Breast epithelium (tissue), 4 donors: ENCODE results near the gene RASD2. TPM values are rescaled to one million over a fixed set of nuclear protein-coding genes. Genes with fewer than 3 reads are reported as not detected.
A peak's percentile ranks its signal among the peaks of the same experiment; 100 is the strongest.

ENCODE experiments used
- DNase-seq, 2 donors: peaks; one replicate each; pipeline ENCODE4 v3.0.0-alpha.2; 2019; ENCODE audit warnings: low spot score in 2 of 2
- H3K27ac ChIP-seq, 2 donors: fragments of 200-600 bp; sonication (generic) in 1 of 2; one replicate each; pipeline ENCODE4 v1.5.1; 2016 to 2019; ENCODE audit warnings: mild to moderate bottlenecking in 1 of 2
- H3K27me3 ChIP-seq, 2 donors: fragments of 200-600 bp; sonication (generic) in 1 of 2; one replicate each; pipeline versions ENCODE4 v1.5.1 to v1.6.0; 2017 to 2019; ENCODE audit warnings: control low read depth in 1 of 2, mild to moderate bottlenecking in 1 of 2
- H3K36me3 ChIP-seq: fragments of 200-600 bp; one replicate; pipeline ENCODE4 v1.5.1; 2019
- H3K4me1 ChIP-seq, 2 donors: fragments of 200-600 bp; sonication (generic); one replicate each; pipeline ENCODE4 v1.5.1; 2016 to 2019; ENCODE audit warnings: control low read depth in 1 of 2
- H3K4me3 ChIP-seq, 3 donors: fragments of 200-600 bp; sonication (generic); 1 replicate in 2 of 3; 2 replicates in 1 of 3; pipeline ENCODE4 v1.5.1; 2016 to 2019; ENCODE audit warnings: mild to moderate bottlenecking in 3 of 3, moderate library complexity in 2 of 3
- H3K9me3 ChIP-seq, 2 donors: fragments of 200-600 bp; sonication (generic) in 1 of 2; one replicate each; pipeline ENCODE4 v1.5.1; 2016 to 2019; ENCODE audit warnings: control low read depth in 1 of 2
- POLR2A ChIP-seq: fragments of 450-650 bp; IDR thresholded peaks from one replicate; pipeline ENCODE4 v1.6.1; 2016; ENCODE audit warnings: antibody characterized with exemption, mild to moderate bottlenecking, moderate library complexity
- POLR2AphosphoS5 ChIP-seq, 3 donors: sonication (generic); formaldehyde crosslinking; IDR thresholded peaks; one replicate each; pipeline ENCODE4 v1.6.1; 2017; ENCODE audit warnings: antibody characterized with exemption in 3 of 3
- intact Hi-C: fragments of 100-400 bp; cut with DNase I; formaldehyde crosslinking; loops from one replicate; pipeline ENCODE4 v1.15.1; 2023; ENCODE audit warnings: low total_unique reads
- total RNA-seq, 3 donors: library from RNA; depleted of rRNA; stranded (reverse); fragments of >200 nt; gene quantifications; one replicate each; pipeline ENCODE4 v1.1.0, GENCODE V29; 2016
- TF ChIP-seq, protein P1 (sequence below), 3 donors: fragments of 450-650 bp; IDR thresholded peaks; one replicate each; pipeline ENCODE4 v1.5.1; 2016 to 2017; ENCODE audit warnings: antibody characterized with exemption in 3 of 3, mild to moderate bottlenecking in 3 of 3, moderate library complexity in 3 of 3

Gene RASD2
- total RNA-seq, 3 donors from 2014 or later = 0.16 to 1.3 (median 0.88) TPM

- H3K4me3 ChIP-seq = no peak overlapping the region
- no peak for DNase-seq
- H3K9me3 ChIP-seq = no peaks in the 10 kb centered on the region
- intact Hi-C loops = loop anchor here (10.0 kb wide), 1 partner anchor 212 kb away; no protein-coding TSS in a partner anchor
- H3K27me3 ChIP-seq = no peaks in the 10 kb centered on the region
- no peaks in the 10 kb centered on the region for H3K4me1 ChIP-seq
- H3K36me3 ChIP-seq = no peaks in the 10 kb centered on the region
- H3K27ac ChIP-seq = no peak overlapping the region
- TF ChIP-seq POLR2AphosphoS5 (IDR thresholded peaks at IDR 0.05) = no peak
- TF ChIP-seq POLR2A = no peak
- TF ChIP-seq, protein P1, sequence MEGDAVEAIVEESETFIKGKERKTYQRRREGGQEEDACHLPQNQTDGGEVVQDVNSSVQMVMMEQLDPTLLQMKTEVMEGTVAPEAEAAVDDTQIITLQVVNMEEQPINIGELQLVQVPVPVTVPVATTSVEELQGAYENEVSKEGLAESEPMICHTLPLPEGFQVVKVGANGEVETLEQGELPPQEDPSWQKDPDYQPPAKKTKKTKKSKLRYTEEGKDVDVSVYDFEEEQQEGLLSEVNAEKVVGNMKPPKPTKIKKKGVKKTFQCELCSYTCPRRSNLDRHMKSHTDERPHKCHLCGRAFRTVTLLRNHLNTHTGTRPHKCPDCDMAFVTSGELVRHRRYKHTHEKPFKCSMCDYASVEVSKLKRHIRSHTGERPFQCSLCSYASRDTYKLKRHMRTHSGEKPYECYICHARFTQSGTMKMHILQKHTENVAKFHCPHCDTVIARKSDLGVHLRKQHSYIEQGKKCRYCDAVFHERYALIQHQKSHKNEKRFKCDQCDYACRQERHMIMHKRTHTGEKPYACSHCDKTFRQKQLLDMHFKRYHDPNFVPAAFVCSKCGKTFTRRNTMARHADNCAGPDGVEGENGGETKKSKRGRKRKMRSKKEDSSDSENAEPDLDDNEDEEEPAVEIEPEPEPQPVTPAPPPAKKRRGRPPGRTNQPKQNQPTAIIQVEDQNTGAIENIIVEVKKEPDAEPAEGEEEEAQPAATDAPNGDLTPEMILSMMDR (IDR thresholded peaks at IDR 0.05) = no peak
These were observed 43.8 kb upstream of the RASD2 start for GRCh38 chr22:35496768-35497312.

GRCh38 chr22:35498026-35498800 is 42.4 kb upstream of the RASD2 start:
- H3K36me3 ChIP-seq = no peaks in the 10 kb centered on the region
- no peaks in the 10 kb centered on the region for H3K9me3 ChIP-seq
- H3K27me3 ChIP-seq = no peaks in the 10 kb centered on the region
- no peak overlapping the region for H3K27ac ChIP-seq
- H3K4me1 ChIP-seq = no peaks in the 10 kb centered on the region
- DNase-seq = no peak
- intact Hi-C loops = loop anchor here (10.0 kb wide), 1 partner anchor 213 kb away; no protein-coding TSS in a partner anchor
- no peak overlapping the region for H3K4me3 ChIP-seq
- TF ChIP-seq POLR2A (no peak), POLR2AphosphoS5 (IDR thresholded peaks at IDR 0.05) (no peak)
- TF ChIP-seq, protein P1 (IDR thresholded peaks at IDR 0.05) = no peak

GRCh38 chr22:35502836-35503235 is 37.8 kb upstream of the RASD2 start:
- no peak overlapping the region for H3K4me3 ChIP-seq
- no peak overlapping the region for H3K27ac ChIP-seq
- H3K27me3 ChIP-seq = no peaks in the 10 kb centered on the region
- TF ChIP-seq POLR2A (no peak), POLR2AphosphoS5 (IDR thresholded peaks at IDR 0.05) (no peak)
- TF ChIP-seq, protein P1 (IDR thresholded peaks at IDR 0.05) = no peak
- intact Hi-C loops = loop anchor here (2.0 kb wide), 1 partner anchor 76 kb away; no protein-coding TSS in a partner anchor
- no peaks in the 10 kb centered on the region for H3K4me1 ChIP-seq
- no peaks in the 10 kb centered on the region for H3K36me3 ChIP-seq
- DNase-seq = no peak
- H3K9me3 ChIP-seq = no peaks in the 10 kb centered on the region

DNA sequence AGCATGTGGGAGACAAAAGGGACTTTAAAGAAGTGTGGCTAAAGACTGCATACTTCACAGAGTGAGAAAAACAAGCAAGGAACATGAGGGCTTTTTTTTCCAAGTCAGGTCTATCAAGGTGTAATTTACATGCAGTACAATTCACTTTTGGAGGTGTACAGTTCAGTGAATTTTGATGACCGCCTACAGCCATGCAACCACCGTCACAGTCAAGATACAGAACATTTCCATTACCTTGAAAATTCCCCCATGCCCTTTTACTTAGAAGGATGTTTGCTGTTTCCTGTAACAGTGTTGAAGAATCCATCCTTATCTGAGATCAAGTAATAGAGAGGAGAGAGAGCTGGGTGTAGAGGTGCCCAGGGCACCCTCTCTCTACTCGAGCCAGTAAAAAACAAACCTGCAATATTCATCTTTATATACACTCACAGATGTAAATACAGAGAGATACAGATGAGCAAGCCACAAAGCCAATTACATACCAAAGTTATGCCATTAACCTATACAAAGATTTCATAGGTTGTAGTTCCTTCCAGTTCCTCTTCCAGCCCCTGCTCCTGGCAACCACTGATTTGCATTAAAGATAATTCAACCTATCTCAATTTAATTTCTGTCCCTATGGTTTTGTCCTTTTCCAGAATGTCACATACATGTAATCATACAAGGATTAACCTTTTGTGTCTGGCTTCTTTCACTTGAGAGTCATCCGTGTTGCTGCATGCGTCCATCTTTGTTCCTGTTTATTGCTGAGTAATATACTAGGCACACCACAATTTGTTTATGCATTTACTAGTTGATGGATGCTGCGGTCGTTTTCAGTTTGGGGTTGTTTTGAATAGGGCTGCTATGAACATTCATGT is 35.0 kb upstream of the RASD2 start:
- Histone ChIP-seq H3K9me3 (no peaks in the 10 kb centered on the region), H3K4me3 (no peak overlapping the region), H3K4me1 (no peaks in the 10 kb centered on the region), H3K27ac (peak overlapping the region; percentile 19 to 48), H3K27me3 (no peaks in the 10 kb centered on the region), H3K36me3 (no peaks in the 10 kb centered on the region)
- TF ChIP-seq POLR2AphosphoS5 (IDR thresholded peaks at IDR 0.05) = no peak
- TF ChIP-seq, protein P1 (IDR thresholded peaks at IDR 0.05) = no peak
- intact Hi-C loops = no loop called here
- no peak for DNase-seq
